ENCODE measurements around the gene FHL1. TPM values are rescaled to one million over a fixed set of nuclear protein-coding genes. Genes with fewer than 3 reads are reported as not detected.

Gene FHL1
- total and polyA plus RNA-seq, 4 donors, result 8.8 to 20.2 (median 15.0) TPM

- no peak for TF ChIP-seq CTCF (IDR thresholded peaks at IDR 0.05; ENCODE audit: low read depth, low read length, missing input control)
Measured at GRCh38 chrX:136220951-136221350, 73.6 kb downstream of the FHL1 start (continued).

GRCh38 chrX:136221851-136222513, 74.6 kb downstream of the FHL1 start:
- no peaks in the 10 kb centered on the region for H3K9me3 ChIP-seq (ENCODE audit: control insufficient read depth in 4 of 4, low read length in 3 of 4)
- peaks cover 7 to 22% (median 13%) of the 10 kb centered on the region in 4 donors for H3K36me3 ChIP-seq (ENCODE audit: control insufficient read depth in 4 of 4, insufficient read depth in 3 of 4, low read depth in 1 of 4, low read length in 3 of 4)
- no peak overlapping the region for H3K4me3 ChIP-seq (ENCODE audit: low read depth in 1 of 3, low read length in 3 of 3)
- H3K4me1 ChIP-seq (ENCODE audit: control insufficient read depth in 4 of 4, insufficient read depth in 4 of 4, low read length in 3 of 4), result no peaks in the 10 kb centered on the region
- DNase-seq (ENCODE audit: low spot score), result no peak
- 96% methylated on average over 3 of the region's 3 CpGs for WGBS
- TF ChIP-seq HNF4A (conservative IDR thresholded peaks at IDR 0.05), result no peak
- no peak for TF ChIP-seq FOXA2 (IDR thresholded peaks at IDR 0.05)
- TF ChIP-seq MAX (IDR thresholded peaks at IDR 0.05), result no peak
- TF ChIP-seq SP1 (IDR thresholded peaks at IDR 0.05), result no peak
- no peak for TF ChIP-seq RXRA (IDR thresholded peaks at IDR 0.05)
- TF ChIP-seq GABPA (IDR thresholded peaks at IDR 0.05 in 1 of 2, conservative IDR thresholded peaks at IDR 0.05 in 1 of 2), result no peak
- TF ChIP-seq JUND (IDR thresholded peaks at IDR 0.05), result no peak
- no peak for TF ChIP-seq EGR1 (IDR thresholded peaks at IDR 0.05; ENCODE audit: low read depth in 2 of 2)
- TF ChIP-seq TAF1 (conservative IDR thresholded peaks at IDR 0.05), result no peak
- no peak for TF ChIP-seq ZBTB33 (IDR thresholded peaks at IDR 0.05)
- no peak for TF ChIP-seq REST (IDR thresholded peaks at IDR 0.05)
- TF ChIP-seq CTCF (IDR thresholded peaks at IDR 0.05; ENCODE audit: low read depth, low read length, missing input control), result no peak
- TF ChIP-seq RAD21 (IDR thresholded peaks at IDR 0.05), result no peak
- H3K27me3 ChIP-seq (ENCODE audit: control insufficient read depth in 4 of 4, insufficient read depth in 4 of 4, low read length in 3 of 4), result no peaks in the 10 kb centered on the region
- H3K27ac ChIP-seq (ENCODE audit: low read depth in 1 of 2, low read length in 2 of 2), result no peak overlapping the region
- H3K9ac ChIP-seq (ENCODE audit: low read depth in 1 of 2, low read length in 2 of 2), result no peak overlapping the region
